CD1c-positive myeloid dendritic cell (primary cell): Measurements from ENCODE around the gene TMEM88.
A peak's percentile ranks its signal among the peaks of the same experiment; 100 is the strongest.
"Not testable (repeated sequence)": the region's sequence is repeated elsewhere in the genome, so short reads cannot be mapped to it uniquely, and the experiment has no call there.

Source experiments
- DNase-seq: peaks from one replicate; pipeline ENCODE4 v3.0.0-alpha.2; 2016; ENCODE audit errors: extremely low spot score

Gene TMEM88

GRCh38 chr17:7854851-7855659, at the start of gene TMEM88:
Gene TMEM88, plus strand, starts transcription at chr17:7855066. Its CDS starts 9 bp downstream, at chr17:7855075.
- no peak for DNase-seq

- DNase-seq, result peak; percentile 65
Observed at GRCh38 chr17:7806587-7806986, 48.3 kb upstream of the TMEM88 start.

DNA sequence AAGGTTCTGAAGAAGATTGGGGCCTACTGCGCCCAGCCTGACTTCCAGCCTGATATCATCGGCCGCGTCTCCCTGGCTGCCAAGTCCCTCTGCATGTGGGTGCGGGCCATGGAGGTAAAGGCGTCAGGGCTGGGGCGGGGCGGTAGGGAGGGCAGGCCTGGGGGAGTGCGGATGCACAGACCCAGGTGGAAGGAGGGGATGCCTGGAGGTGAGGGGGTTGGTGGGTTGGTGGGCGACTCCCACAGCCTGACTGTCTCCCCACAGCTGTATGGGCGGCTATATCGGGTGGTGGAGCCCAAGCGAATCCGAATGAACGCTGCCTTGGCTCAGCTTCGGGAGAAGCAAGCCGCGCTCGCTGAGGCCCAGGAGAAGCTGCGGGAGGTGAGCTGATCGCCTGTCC, 47.7 kb upstream of the TMEM88 start:
- no peak for DNase-seq

- no peak for DNase-seq
Observed at GRCh38 chr17:7809086-7809790, 45.6 kb upstream of the TMEM88 start.

- DNase-seq, result not testable (repeated sequence)
Observed at GRCh38 chr17:7809791-7810343, 45.0 kb upstream of the TMEM88 start.

GRCh38 chr17:7811251-7811650, 43.6 kb upstream of the TMEM88 start:
- DNase-seq, result no peak

DNA sequence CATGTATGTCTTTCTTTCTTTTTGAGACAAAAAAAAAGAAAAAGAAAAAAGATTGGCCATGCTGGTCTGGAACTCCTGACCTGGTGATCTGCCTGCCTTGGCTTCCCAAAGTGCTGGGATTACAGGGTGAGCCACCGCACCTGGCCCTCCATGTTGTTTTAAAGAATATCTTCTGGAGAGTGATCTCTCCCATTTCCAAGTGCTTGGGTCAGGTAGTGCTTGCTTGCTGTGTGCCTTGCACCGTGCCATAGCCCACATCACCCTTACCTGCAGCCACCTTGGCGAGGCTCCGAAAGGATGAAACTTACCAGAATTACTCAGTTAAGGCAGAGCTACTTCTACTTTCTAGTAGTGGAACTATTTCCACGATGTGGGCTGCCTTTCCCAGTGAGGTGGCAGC, 39.9 kb upstream of the TMEM88 start:
- DNase-seq, result no peak

GRCh38 chr17:7816926-7817642, 37.8 kb upstream of the TMEM88 start:
- no peak for DNase-seq

DNA sequence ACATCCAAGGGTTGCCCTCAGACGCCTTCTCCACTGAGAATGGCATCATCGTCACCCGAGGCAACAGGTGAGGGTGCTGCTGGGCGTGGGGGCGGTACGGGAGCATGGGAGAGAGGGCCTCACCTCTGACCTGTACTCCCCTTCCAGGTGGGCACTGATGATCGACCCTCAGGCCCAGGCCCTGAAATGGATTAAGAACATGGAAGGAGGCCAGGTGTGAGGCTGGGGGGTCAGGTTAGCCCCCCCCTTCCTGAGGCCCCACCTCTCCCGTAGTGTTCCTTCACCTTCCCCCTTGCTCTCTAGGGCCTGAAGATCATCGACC, 37.3 kb upstream of the TMEM88 start:
- DNase-seq, result no peak

- no peak for DNase-seq
Observed at GRCh38 chr17:7818026-7818425, 36.8 kb upstream of the TMEM88 start.

- DNase-seq, result no peak
Observed at GRCh38 chr17:7818746-7819645, 35.9 kb upstream of the TMEM88 start.

DNA sequence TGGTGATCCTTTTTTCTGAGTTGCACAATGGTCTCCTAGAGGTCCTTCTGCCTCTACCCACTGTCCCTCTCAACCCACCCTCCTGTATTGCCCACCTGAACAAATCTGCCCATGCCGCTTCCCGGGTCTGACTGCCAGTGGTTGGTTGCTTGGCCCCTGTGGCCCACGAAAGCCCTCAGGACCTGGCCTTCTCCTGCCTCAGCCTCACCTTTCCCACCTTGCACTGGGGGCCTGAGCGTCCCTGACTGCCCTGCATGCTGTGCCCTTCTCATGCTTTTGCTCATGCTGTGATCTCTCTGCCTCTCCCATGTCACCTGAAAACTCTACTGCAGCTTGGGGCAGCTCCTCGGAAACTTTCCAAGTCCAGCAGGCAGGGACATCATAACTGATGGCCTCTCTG, 34.6 kb upstream of the TMEM88 start:
- DNase-seq, result no peak

GRCh38 chr17:7822126-7822525, 32.7 kb upstream of the TMEM88 start:
- DNase-seq, result no peak

DNA sequence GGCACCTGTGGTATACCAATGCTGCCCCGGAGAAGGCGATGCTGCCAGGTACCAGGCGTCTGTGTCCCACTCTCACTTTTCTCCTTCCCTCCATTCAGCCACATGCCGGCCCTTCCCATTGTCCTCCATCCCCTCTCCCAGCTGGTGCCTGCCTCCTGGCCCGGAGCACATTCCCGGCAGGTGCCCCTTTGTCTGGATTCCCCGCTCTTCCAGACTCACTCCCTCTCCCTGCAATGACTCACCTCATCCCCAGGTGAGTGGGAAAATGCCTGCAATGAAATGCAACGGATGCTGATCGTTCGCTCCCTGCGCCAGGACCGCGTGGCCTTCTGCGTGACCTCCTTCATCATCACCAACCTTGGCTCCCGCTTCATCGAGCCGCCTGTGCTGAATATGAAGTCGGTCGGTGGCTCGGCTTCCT, 31.3 kb upstream of the TMEM88 start:
- DNase-seq, result no peak

- DNase-seq, result no peak
Observed at GRCh38 chr17:7824021-7824924, 30.6 kb upstream of the TMEM88 start.

DNA sequence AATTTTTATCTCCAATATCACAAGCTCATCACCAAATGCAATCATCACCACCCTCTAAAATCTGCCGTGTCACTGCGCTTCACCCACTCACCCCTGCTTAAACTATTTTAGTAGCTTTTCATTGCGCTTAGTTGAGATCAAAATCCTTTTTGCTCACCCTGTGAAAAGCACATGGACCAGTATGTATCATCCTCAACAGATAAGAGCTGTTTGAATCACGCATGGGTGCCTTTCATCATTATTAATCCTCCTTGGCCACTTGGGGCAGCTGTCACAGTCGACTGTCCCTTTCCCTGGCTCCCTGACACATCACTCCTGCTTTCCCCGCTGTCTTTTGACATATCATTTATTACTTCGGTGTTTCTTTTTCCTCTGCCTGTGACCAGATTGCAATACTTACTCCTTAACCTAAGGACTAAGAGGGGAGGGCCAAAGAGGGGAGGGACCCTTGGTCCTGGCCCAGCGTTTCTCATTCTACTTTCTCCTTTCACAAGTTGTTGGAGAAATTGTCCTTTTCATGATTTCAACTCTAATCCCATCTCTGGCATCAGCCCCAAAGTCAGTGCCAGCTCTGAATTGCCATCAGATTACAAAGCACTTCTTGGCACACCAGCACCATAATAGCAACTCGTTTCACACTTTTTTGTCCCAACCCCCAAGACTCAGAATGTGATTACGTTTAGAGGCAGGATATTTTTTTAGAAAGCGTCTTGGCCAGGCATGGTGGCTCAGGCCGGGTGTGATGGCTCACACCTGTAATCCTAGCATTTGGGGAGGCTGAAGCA, 29.5 kb upstream of the TMEM88 start:
- DNase-seq, result no peak

DNA sequence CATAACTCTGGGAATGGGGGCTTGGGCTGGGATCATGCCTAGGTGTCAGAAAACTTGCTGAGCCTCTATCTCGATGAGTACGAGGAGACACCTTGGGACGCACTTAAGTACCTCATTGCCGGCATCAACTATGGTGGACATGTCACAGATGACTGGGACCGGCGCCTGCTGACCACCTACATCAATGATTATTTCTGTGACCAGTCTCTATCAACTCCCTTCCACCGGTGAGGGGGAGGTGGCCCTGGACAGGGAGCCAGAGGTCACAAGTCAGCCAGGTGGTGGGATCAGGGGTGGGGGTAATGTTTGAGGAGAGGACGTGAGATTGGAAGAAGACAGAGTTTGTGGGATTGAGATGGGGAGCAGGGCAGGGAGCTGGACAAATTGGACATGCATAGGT, 24.2 kb upstream of the TMEM88 start:
- DNase-seq, result no peak

DNA sequence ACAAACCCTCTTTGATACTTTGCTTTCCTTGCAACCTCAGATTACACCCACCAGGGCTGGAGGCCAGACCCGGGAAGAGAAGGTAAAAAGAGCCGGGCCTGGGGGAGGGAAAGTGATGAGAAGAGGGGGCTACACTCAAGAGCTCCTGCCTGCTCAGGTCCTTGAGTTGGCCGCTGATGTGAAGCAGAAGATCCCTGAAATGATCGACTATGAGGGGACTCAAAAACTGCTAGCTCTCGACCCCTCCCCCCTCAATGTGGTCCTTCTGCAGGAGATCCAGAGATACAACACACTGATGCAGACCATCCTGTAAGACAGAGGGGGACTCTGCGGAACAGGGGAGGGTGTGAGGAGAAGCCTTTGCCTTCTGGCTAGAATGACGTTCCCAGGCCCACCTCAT, 23.6 kb upstream of the TMEM88 start:
- no peak for DNase-seq

GRCh38 chr17:7832431-7832830, 22.4 kb upstream of the TMEM88 start:
- DNase-seq, result no peak
